Vagina (tissue), 2 donors: ENCODE results near the gene PLSCR2. TPM values are rescaled to one million over a fixed set of nuclear protein-coding genes. Genes with fewer than 3 reads are reported as not detected.
"Not testable (repeated sequence)": the region's sequence is repeated elsewhere in the genome, so short reads cannot be mapped to it uniquely, and the experiment has no call there.

Experiments used
- DNase-seq, 2 donors: peaks; one replicate each; pipeline ENCODE4 v3.0.0-alpha.2; 2017; ENCODE audit errors: extremely low spot score in 2 of 2
- H3K27ac ChIP-seq: fragments of 200-600 bp; sonication (generic); one replicate; pipeline ENCODE4 v1.5.1; 2019
- H3K27me3 ChIP-seq: fragments of 200-600 bp; sonication (generic); one replicate; pipeline ENCODE4 v1.5.1; 2019
- H3K36me3 ChIP-seq, 2 donors: fragments of 200-600 bp; sonication (generic); one replicate each; pipeline ENCODE4 v1.5.1; 2017 to 2019
- H3K4me1 ChIP-seq: fragments of 200-600 bp; sonication (generic); one replicate; pipeline ENCODE4 v1.5.1; 2019
- H3K4me3 ChIP-seq, 2 donors: fragments of 200-600 bp; sonication (generic); 1 replicate in 1 of 2; 2 replicates in 1 of 2; pipeline ENCODE4 v1.5.1; 2016 to 2019
- H3K9me3 ChIP-seq: fragments of 200-600 bp; sonication (generic); one replicate; pipeline ENCODE4 v1.5.1; 2019
- POLR2A ChIP-seq, 2 donors: fragments of 450-650 bp; IDR thresholded peaks; one replicate each; pipeline ENCODE4 v1.6.1; 2017; ENCODE audit warnings: antibody characterized with exemption in 2 of 2, mild to moderate bottlenecking in 2 of 2, moderate library complexity in 2 of 2
- POLR2AphosphoS5 ChIP-seq, 2 donors: sonication (generic); formaldehyde crosslinking; IDR thresholded peaks; one replicate each; pipeline ENCODE4 v1.9.0; 2017; ENCODE audit warnings: antibody characterized with exemption in 2 of 2, mild to moderate bottlenecking in 2 of 2, low read depth in 1 of 2; ENCODE audit not compliant: insufficient read depth in 1 of 2
- intact Hi-C: fragments of 100-400 bp; cut with DNase I; formaldehyde crosslinking; loops from one replicate; pipeline ENCODE4 v1.15.1; 2023
- total RNA-seq: library from RNA; depleted of rRNA; stranded (reverse); fragments of >200 nt; gene quantifications from one replicate; pipeline ENCODE4 v1.2.3, GENCODE V29; 2016
- TF ChIP-seq, protein P1 (sequence below), 3 experiments: fragments of 450-650 bp in 2 of 3; fragments of 200-600 bp in 1 of 3; sonication (generic) in 1 of 3; IDR thresholded peaks; one replicate each; pipeline ENCODE4 v1.5.1; 2017 to 2019; ENCODE audit warnings: antibody characterized with exemption in 3 of 3, mild to moderate bottlenecking in 2 of 3, moderate library complexity in 2 of 3

Gene PLSCR2
- total RNA-seq, 1 donor from 2014 or later: not detected

DNA sequence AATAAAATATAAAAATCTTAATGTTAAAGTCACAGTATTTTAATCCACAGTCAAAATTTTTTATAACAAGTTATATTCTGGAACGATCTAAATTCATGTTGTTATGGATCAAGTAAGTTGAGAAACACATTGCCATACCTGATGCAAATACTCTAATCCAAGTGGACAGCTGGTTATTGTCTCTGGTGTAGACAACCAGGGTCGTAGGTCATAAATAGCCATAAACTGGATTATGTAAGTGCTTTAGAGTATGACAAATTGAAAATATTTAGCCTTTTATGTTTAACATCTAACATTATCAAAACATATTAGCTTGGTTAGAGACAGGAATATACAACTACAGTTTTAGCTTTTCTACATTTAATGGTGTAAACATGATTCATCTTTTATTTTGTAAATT lies 53.0 kb downstream of the PLSCR2 start:
- Histone ChIP-seq H3K27ac (no peak overlapping the region), H3K36me3 (no peaks in the 10 kb centered on the region), H3K9me3 (no peaks in the 10 kb centered on the region), H3K4me1 (no peaks in the 10 kb centered on the region), H3K4me3 (no peak overlapping the region), H3K27me3 (no peaks in the 10 kb centered on the region)
- TF ChIP-seq, protein P1, sequence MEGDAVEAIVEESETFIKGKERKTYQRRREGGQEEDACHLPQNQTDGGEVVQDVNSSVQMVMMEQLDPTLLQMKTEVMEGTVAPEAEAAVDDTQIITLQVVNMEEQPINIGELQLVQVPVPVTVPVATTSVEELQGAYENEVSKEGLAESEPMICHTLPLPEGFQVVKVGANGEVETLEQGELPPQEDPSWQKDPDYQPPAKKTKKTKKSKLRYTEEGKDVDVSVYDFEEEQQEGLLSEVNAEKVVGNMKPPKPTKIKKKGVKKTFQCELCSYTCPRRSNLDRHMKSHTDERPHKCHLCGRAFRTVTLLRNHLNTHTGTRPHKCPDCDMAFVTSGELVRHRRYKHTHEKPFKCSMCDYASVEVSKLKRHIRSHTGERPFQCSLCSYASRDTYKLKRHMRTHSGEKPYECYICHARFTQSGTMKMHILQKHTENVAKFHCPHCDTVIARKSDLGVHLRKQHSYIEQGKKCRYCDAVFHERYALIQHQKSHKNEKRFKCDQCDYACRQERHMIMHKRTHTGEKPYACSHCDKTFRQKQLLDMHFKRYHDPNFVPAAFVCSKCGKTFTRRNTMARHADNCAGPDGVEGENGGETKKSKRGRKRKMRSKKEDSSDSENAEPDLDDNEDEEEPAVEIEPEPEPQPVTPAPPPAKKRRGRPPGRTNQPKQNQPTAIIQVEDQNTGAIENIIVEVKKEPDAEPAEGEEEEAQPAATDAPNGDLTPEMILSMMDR (IDR thresholded peaks at IDR 0.05): no peak
- TF ChIP-seq POLR2A (IDR thresholded peaks at IDR 0.05): no peak
- TF ChIP-seq POLR2AphosphoS5 (IDR thresholded peaks at IDR 0.05; ENCODE audit: insufficient read depth in 1 of 2, low read depth in 1 of 2): no peak
- intact Hi-C loops: no loop called here
- DNase-seq: no peak

DNA sequence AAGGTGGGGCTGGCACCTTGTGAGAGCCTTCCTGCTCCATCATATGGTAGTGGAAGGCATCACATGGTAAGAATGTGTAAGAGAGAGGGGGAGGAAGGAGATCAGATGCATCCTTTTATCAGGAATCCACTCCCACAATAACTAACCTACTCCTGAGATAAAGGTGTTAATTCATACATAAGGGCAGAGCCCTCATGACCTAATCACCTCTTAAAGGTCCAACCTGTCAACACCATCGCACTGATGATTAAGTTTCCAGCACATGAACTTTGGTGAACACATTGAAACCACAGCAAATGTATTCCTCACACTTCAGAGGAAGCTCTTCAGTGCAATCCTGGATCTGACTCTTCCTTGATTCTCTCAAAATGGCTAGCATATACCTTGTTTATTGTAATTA lies 55.4 kb downstream of the PLSCR2 start:
- no peak for TF ChIP-seq POLR2AphosphoS5 (IDR thresholded peaks at IDR 0.05; ENCODE audit: insufficient read depth in 1 of 2, low read depth in 1 of 2)
- TF ChIP-seq, protein P1 (IDR thresholded peaks at IDR 0.05): no peak
- TF ChIP-seq POLR2A (IDR thresholded peaks at IDR 0.05): no peak
- Histone ChIP-seq H3K4me3 (no peak overlapping the region), H3K36me3 (no peaks in the 10 kb centered on the region), H3K9me3 (no peaks in the 10 kb centered on the region), H3K27me3 (no peaks in the 10 kb centered on the region), H3K4me1 (no peaks in the 10 kb centered on the region), H3K27ac (no peak overlapping the region)
- no peak for DNase-seq
- intact Hi-C loops: no loop called here

DNA sequence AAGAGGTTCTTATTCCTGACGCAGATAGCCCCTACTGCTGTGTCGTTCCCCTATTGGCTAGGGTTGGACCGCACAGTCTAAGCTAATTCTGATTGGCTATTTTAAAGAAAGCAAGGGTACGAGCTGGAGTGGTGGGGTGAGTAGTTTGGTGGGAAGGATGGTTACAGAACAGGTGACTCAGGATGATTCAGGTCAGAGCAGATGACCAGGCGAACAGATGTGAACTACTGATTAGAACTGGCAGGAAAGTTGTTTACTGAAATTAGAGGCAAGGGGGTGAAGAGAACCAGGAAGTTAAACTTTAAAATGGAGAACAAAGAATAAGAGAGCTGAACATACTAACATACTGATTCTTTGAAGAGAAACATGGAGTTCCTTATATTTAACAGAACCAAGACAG lies 56.6 kb downstream of the PLSCR2 start:
- H3K9me3 ChIP-seq, H3K36me3 ChIP-seq, DNase-seq, H3K4me1 ChIP-seq, H3K27ac ChIP-seq, H3K4me3 ChIP-seq, intact Hi-C loops, H3K27me3 ChIP-seq: not testable (repeated sequence)

DNA sequence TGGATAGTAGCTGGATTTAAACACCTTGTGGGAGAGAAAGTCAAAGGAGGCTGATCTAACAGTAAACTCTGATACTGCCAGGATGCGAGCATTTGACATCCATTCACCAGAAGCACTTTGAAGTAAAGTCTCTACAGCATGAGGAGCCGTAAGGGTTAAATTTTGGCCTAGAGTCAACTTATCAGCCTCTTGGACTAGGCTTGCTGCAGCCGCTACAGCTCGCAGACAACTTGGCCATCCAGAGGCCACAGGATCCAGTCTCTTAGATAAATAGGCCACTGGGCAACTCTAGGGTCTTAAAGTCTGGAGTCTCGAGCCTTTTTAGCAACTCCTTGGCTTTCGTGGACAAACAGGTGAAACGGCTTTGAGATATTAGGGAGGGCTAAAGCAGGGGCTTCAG lies 61.4 kb downstream of the PLSCR2 start:
- intact Hi-C loops: loop anchor here (10.0 kb wide), 1 partner anchor 47 kb away; no protein-coding TSS in a partner anchor
- no peaks in the 10 kb centered on the region for H3K9me3 ChIP-seq
- H3K4me1 ChIP-seq: no peaks in the 10 kb centered on the region
- TF ChIP-seq, protein P1 (IDR thresholded peaks at IDR 0.05): no peak
- TF ChIP-seq POLR2A (IDR thresholded peaks at IDR 0.05): no peak
- TF ChIP-seq POLR2AphosphoS5 (IDR thresholded peaks at IDR 0.05; ENCODE audit: insufficient read depth in 1 of 2, low read depth in 1 of 2): no peak
- no peak for DNase-seq
- H3K4me3 ChIP-seq: no peak overlapping the region
- H3K27ac ChIP-seq: no peak overlapping the region
- no peaks in the 10 kb centered on the region for H3K27me3 ChIP-seq
- H3K36me3 ChIP-seq: no peaks in the 10 kb centered on the region

DNA sequence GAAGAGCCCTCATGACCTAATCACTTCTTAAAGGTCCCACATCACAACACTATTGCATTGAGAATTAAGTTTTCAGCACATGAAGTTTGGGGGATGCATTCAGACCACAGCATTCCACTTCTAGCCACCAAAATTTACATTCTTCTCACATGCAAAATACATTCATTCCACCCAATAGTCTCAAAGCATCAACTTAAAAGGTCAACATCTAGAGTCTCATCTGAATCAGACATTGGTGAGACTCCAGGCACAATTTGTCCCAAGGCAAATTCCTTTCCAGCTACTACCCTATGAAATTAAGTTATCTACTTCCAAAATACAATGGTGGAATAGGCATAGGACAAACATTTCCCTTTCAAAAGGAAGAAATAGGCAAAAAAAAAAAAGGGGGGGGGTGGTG lies 64.9 kb downstream of the PLSCR2 start:
- TF ChIP-seq POLR2AphosphoS5 (IDR thresholded peaks at IDR 0.05; ENCODE audit: insufficient read depth in 1 of 2, low read depth in 1 of 2): no peak
- TF ChIP-seq POLR2A (IDR thresholded peaks at IDR 0.05): no peak
- TF ChIP-seq, protein P1 (IDR thresholded peaks at IDR 0.05): no peak
- H3K4me3 ChIP-seq: no peak overlapping the region
- no peaks in the 10 kb centered on the region for H3K27me3 ChIP-seq
- no peak overlapping the region for H3K27ac ChIP-seq
- intact Hi-C loops: loop anchor here (10.0 kb wide), 1 partner anchor 50 kb away; no protein-coding TSS in a partner anchor
- no peaks in the 10 kb centered on the region for H3K9me3 ChIP-seq
- H3K36me3 ChIP-seq: no peaks in the 10 kb centered on the region
- H3K4me1 ChIP-seq: no peaks in the 10 kb centered on the region
- no peak for DNase-seq
